Upper lobe of right lung (tissue), 1 donor: Measurements from ENCODE around the gene ACY1. TPM values are rescaled to one million over a fixed set of nuclear protein-coding genes. Genes with fewer than 3 reads are reported as not detected.

ENCODE experiments used
- ATAC-seq: fragments of 200-7000 bp; cut with Tn5 transposase; one replicate; pipeline ENCODE4 v1.9.1; 2020; ENCODE audit warnings: mild to moderate bottlenecking, moderate library complexity
- DNase-seq: peaks from one replicate; pipeline ENCODE4 v3.0.0-alpha.2; 2020
- H3K27ac ChIP-seq: fragments of 200-600 bp; one replicate; pipeline ENCODE4 v1.8.0; 2022
- H3K27me3 ChIP-seq: fragments of 200-600 bp; one replicate; pipeline ENCODE4 v1.8.0; 2022; ENCODE audit warnings: mild to moderate bottlenecking
- H3K36me3 ChIP-seq: fragments of 200-600 bp; one replicate; pipeline ENCODE4 v1.8.0; 2022
- H3K4me1 ChIP-seq: fragments of 200-600 bp; one replicate; pipeline ENCODE4 v1.8.0; 2022
- H3K4me3 ChIP-seq: fragments of 200-600 bp; one replicate; pipeline ENCODE4 v1.8.0; 2022; ENCODE audit warnings: mild to moderate bottlenecking
- H3K9me3 ChIP-seq: fragments of 200-600 bp; one replicate; pipeline ENCODE4 v1.8.0; 2022
- intact Hi-C: fragments of 100-400 bp; cut with DNase I; formaldehyde crosslinking; loops from one replicate; pipeline ENCODE4 v1.11.0; 2022
- total RNA-seq: library from RNA; stranded (reverse); fragmentation: NEBNext Ultra II Directional; extraction: Animal tissue kit (Norgen Biotek cat#: 25700); gene quantifications from one replicate; pipeline ENCODE4 v1.2.1, GENCODE V29; 2021
- TF ChIP-seq, protein P1 (sequence below): fragments of 200-600 bp; IDR thresholded peaks from one replicate; pipeline ENCODE4 v1.8.0; 2022; ENCODE audit warnings: antibody characterized with exemption
- donor health status: DM: no; HTN: yes; CAD: no; lungs with severe emphysema.

The ACY1 gene
- total RNA-seq, 1 donor from 2014 or later, result 26.5 TPM

DNA sequence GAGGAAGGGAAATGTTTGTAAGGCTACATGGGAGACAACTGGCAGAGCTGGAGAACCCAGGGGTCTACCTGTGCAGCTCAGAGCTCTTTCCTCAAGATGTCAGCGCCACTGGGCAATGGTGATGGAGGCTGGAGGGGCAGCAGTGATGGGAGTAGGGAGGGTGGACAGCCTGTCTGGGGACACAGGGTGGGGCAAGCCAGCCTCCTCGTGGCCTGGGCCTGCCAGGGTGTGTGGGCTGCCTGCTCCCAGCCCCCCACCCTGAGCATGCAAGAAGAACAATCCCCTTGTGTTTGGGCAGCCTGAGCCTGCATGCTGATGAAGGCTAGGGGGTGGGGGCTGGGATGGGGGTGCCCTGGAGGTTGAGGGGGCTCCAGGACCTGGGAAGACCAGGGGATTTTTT is 17.3 kb upstream of the ACY1 start:
- DNase-seq, result no peak
- H3K9me3 ChIP-seq, result no peaks in the 10 kb centered on the region
- ATAC-seq, result no peak
- TF ChIP-seq, protein P1, sequence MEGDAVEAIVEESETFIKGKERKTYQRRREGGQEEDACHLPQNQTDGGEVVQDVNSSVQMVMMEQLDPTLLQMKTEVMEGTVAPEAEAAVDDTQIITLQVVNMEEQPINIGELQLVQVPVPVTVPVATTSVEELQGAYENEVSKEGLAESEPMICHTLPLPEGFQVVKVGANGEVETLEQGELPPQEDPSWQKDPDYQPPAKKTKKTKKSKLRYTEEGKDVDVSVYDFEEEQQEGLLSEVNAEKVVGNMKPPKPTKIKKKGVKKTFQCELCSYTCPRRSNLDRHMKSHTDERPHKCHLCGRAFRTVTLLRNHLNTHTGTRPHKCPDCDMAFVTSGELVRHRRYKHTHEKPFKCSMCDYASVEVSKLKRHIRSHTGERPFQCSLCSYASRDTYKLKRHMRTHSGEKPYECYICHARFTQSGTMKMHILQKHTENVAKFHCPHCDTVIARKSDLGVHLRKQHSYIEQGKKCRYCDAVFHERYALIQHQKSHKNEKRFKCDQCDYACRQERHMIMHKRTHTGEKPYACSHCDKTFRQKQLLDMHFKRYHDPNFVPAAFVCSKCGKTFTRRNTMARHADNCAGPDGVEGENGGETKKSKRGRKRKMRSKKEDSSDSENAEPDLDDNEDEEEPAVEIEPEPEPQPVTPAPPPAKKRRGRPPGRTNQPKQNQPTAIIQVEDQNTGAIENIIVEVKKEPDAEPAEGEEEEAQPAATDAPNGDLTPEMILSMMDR, result no peak
- H3K27me3 ChIP-seq, result no peaks in the 10 kb centered on the region
- peaks cover 13% of the 10 kb centered on the region for H3K4me1 ChIP-seq
- no peaks in the 10 kb centered on the region for H3K36me3 ChIP-seq
- no peak overlapping the region for H3K27ac ChIP-seq
- H3K4me3 ChIP-seq, result no peak overlapping the region
- intact Hi-C loops, result no loop called here

DNA sequence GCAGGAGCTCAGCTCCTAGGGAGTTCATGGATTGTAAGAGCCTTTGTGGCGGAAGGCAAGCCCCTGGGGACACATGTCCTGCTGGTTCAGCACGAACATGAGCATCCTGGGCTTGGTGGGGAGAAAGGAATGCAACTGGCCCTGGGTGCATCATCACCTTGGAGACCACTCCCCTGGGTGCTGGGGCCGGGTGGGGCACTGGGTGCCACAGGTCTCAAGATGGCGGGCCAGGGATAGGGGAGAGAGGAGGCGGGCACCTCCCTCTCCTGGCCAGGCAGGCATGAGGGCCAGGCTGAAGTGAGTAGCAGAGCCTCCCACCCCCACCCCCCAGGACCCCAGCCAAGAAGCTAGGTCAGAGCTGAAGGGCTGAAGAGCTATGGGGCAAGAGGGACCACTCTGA is 16.8 kb upstream of the ACY1 start:
- DNase-seq (no peak), ATAC-seq (no peak)
- Histone ChIP-seq H3K4me3 (peak overlapping the region; percentile 71), H3K9me3 (no peaks in the 10 kb centered on the region), H3K27me3 (no peaks in the 10 kb centered on the region), H3K36me3 (no peaks in the 10 kb centered on the region), H3K27ac (no peak overlapping the region), H3K4me1 (peaks cover 13% of the 10 kb centered on the region)
- intact Hi-C loops, result no loop called here
- TF ChIP-seq, protein P1, result no peak

GRCh38 chr3:51966922-51967383 is 16.4 kb upstream of the ACY1 start:
- TF ChIP-seq, protein P1, result no peak
- Histone ChIP-seq H3K4me1 (peaks cover 13% of the 10 kb centered on the region), H3K9me3 (no peaks in the 10 kb centered on the region), H3K27me3 (no peaks in the 10 kb centered on the region), H3K27ac (peak overlapping the region; percentile 75), H3K36me3 (no peaks in the 10 kb centered on the region), H3K4me3 (peak overlapping the region; percentile 71)
- intact Hi-C loops, result no loop called here
- ATAC-seq (peak; percentile 1), DNase-seq (no peak)

DNA sequence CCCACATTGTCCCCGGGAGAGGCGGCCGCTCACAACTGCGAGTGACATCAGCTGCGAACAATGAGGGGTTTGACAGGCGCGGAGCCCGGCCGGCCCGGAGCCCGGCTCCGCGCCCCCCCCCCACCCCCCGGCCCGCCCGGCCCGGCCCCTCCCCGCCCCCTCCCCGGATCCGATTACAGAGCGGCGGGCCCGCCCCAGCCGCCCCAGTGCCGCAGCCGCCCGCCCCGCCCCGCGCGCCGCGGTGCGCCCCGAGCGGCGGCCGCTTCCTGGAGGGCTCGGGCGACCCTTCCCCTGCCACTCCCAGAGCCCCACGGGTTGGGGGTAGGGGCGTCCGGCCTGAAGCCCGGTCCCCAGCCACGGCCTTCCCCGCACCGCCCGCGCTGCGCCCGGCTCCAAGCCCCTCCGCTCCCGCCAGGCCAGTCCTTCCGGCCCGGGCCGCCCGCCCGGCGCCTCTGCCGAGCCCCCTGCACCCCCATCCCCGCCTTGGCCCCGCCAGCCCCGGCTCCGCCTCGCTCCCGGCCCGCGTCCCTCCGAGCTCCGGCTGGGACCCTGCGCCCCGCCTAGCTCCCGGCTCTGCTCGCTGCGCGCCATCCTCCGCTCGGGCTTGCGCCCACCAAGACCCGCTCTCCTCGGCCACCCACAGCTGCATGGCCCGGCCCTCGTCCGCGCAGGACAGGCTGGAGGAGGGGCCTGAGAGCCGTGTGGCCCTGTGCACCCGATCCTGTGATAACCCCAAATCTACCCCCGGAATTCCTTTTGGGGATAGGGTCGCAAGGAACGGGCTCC is 15.8 kb upstream of the ACY1 start, which contains the start of gene PCBP4:
Gene PCBP4, minus strand, starts transcription at position 71 of the 786 bp plus-strand sequence. CDS start 6,214 bp downstream, outside the sequence.
- Histone ChIP-seq H3K27ac (peak within 1 kb of the TSS; percentile 80), H3K36me3 (no peaks in the 10 kb centered on the region), H3K27me3 (no peaks in the 10 kb centered on the region), H3K4me3 (peak within 1 kb of the TSS; percentile 71), H3K9me3 (no peaks in the 10 kb centered on the region), H3K4me1 (peaks cover 14% of the 10 kb centered on the region)
- TF ChIP-seq, protein P1, result no peak
- intact Hi-C loops, result no loop called here
- ATAC-seq (peak; percentile 72), DNase-seq (peak; percentile 78)

- peaks cover 16% of the 10 kb centered on the region for H3K4me1 ChIP-seq
- DNase-seq, result no peak
- TF ChIP-seq, protein P1, result no peak
- ATAC-seq, result peak; percentile 1
- intact Hi-C loops, result no loop called here
- peak overlapping the region; percentile 71 for H3K4me3 ChIP-seq
- no peaks in the 10 kb centered on the region for H3K9me3 ChIP-seq
- no peaks in the 10 kb centered on the region for H3K36me3 ChIP-seq
- no peaks in the 10 kb centered on the region for H3K27me3 ChIP-seq
- peak overlapping the region; percentile 80 for H3K27ac ChIP-seq
Measured at GRCh38 chr3:51968170-51968775, 15.1 kb upstream of the ACY1 start.
